Esophagus mucosa (tissue), 1 donor: ENCODE measurements around the gene SPTBN5. TPM values are rescaled to one million over a fixed set of nuclear protein-coding genes. Genes with fewer than 3 reads are reported as not detected.
"Not testable (repeated sequence)": the region's sequence is repeated elsewhere in the genome, so short reads cannot be mapped to it uniquely, and the experiment has no call there.

Experiments
- ATAC-seq: fragments of 200-7000 bp; cut with Tn5 transposase; one replicate; pipeline ENCODE4 v1.9.1; 2020
- total RNA-seq: library from RNA; stranded (reverse); gene quantifications from one replicate; pipeline ENCODE4 v1.2.4, GENCODE V29; 2023
- donor health status: DM: yes; HTN: yes; CAD: no.

Gene SPTBN5
- total RNA-seq, 1 donor from 2014 or later: 2.1 TPM

- no peak for ATAC-seq
Observed at GRCh38 chr15:41843571-41843970, 50.3 kb downstream of the SPTBN5 start.

- ATAC-seq: no peak
Observed at GRCh38 chr15:41842229-41842628, 51.6 kb downstream of the SPTBN5 start.

- ATAC-seq: no peak
Observed at GRCh38 chr15:41841131-41841530, 52.7 kb downstream of the SPTBN5 start.

GRCh38 chr15:41840673-41841072 is 53.2 kb downstream of the SPTBN5 start:
- ATAC-seq: no peak

- ATAC-seq: peak; percentile 2
Observed at GRCh38 chr15:41839781-41840491, 53.9 kb downstream of the SPTBN5 start.

GRCh38 chr15:41838400-41838897 is 55.4 kb downstream of the SPTBN5 start, which contains the start of gene PLA2G4B:
Gene PLA2G4B (plus strand): TSS chr15:41838847. CDS start chr15:41838914, 67 bp downstream.
- ATAC-seq: peak; percentile 91

- ATAC-seq: no peak
Observed at GRCh38 chr15:41836713-41837454, 57.0 kb downstream of the SPTBN5 start.

GRCh38 chr15:41836073-41836472 is 57.8 kb downstream of the SPTBN5 start:
- no peak for ATAC-seq

GRCh38 chr15:41834096-41834495 is 59.8 kb downstream of the SPTBN5 start:
- ATAC-seq: no peak

GRCh38 chr15:41832875-41833274 is 61.0 kb downstream of the SPTBN5 start:
- peak; percentile 84 for ATAC-seq

GRCh38 chr15:41832208-41832607 is 61.6 kb downstream of the SPTBN5 start:
- no peak for ATAC-seq

- ATAC-seq: not testable (repeated sequence)
Observed at GRCh38 chr15:41831291-41831690, 62.6 kb downstream of the SPTBN5 start.

- no peak for ATAC-seq
Observed at GRCh38 chr15:41829959-41830646, 63.8 kb downstream of the SPTBN5 start.

- no peak for ATAC-seq
Observed at GRCh38 chr15:41828807-41829141, 65.1 kb downstream of the SPTBN5 start.

GRCh38 chr15:41827880-41828806 is 65.7 kb downstream of the SPTBN5 start, which contains the start of gene JMJD7:
Gene JMJD7 (plus strand): TSS chr15:41828092. CDS start chr15:41828125, 33 bp downstream.
- ATAC-seq: peak; percentile 90

- ATAC-seq: peak; percentile 31
Observed at GRCh38 chr15:41827290-41827879, 66.5 kb downstream of the SPTBN5 start.

GRCh38 chr15:41825572-41826535 is 68.0 kb downstream of the SPTBN5 start:
- peak; percentile 15 for ATAC-seq

GRCh38 chr15:41825145-41825544 is 68.7 kb downstream of the SPTBN5 start:
- ATAC-seq: no peak

GRCh38 chr15:41824062-41824745 is 69.6 kb downstream of the SPTBN5 start:
- no peak for ATAC-seq

GRCh38 chr15:41823502-41823901 is 70.4 kb downstream of the SPTBN5 start:
- no peak for ATAC-seq
